ENCODE measurements around the gene XIRP2.

The XIRP2 gene

DNA sequence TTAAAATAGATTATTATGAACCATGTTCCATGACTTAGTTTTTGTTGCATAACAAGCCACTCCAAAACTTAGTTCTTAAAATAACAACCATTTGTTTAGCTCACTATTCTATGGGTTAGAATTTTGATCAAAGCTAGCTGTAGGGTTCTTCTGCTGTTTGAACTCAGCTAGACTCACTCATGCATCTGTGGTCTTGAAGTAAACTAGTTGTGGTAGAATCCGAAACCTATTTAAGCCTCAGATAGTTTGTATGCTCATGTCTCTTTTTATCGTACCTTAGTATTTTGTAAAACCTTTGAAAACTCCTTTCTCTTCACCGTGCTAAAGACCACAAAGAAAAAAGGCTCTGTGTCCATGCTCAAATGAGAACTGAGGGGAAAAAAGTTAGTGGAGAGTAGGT, 166.6 kb downstream of the XIRP2 start:
- Histone ChIP-seq H3K14ac (ENCODE audit: low read length) (no peak overlapping the region), H2AFZ (ENCODE audit: low read length) (no peak overlapping the region), H3K36me3 (replicated peaks in 1 of 2; ENCODE audit: control insufficient read depth in 2 of 2, insufficient read depth in 2 of 2, low read length in 2 of 2) (no peaks in the 10 kb centered on the region), H3K79me1 (ENCODE audit: low read depth, low read length) (no peaks in the 10 kb centered on the region), H2BK120ac (ENCODE audit: low read depth, low read length) (no peak overlapping the region), H4K91ac (ENCODE audit: low read depth, low read length, poor library complexity) (no peak overlapping the region), H2BK15ac (ENCODE audit: low read length) (no peak overlapping the region), H3K27me3 (ENCODE audit: control insufficient read depth in 3 of 3, insufficient read depth in 3 of 3, low read depth in 1 of 3, low read length in 3 of 3) (no peaks in the 10 kb centered on the region), H3K4me2 (ENCODE audit: insufficient read depth, low read length, poor library complexity, severe bottlenecking) (no peak overlapping the region), H2AK5ac (ENCODE audit: low read depth, low read length) (no peak overlapping the region), H3K18ac (ENCODE audit: low read length) (no peak overlapping the region), H3K9ac (ENCODE audit: low read depth, low read length, poor library complexity) (no peak overlapping the region), H4K8ac (ENCODE audit: low read depth, low read length) (no peak overlapping the region), H2BK12ac (ENCODE audit: low read length) (no peak overlapping the region), H3K27ac (replicated peaks; ENCODE audit: low read length) (no peak overlapping the region), H3K4me3 (ENCODE audit: low read length in 2 of 2) (no peak overlapping the region), H3K9me3 (replicated peaks in 1 of 2; ENCODE audit: control insufficient read depth in 2 of 2, insufficient read depth in 1 of 2, low read depth in 1 of 2, low read length in 2 of 2) (no peaks in the 10 kb centered on the region), H2BK5ac (ENCODE audit: low read length) (no peak overlapping the region), H3K4ac (ENCODE audit: low read length) (no peak overlapping the region), H3K23ac (ENCODE audit: low read depth, low read length, poor library complexity) (no peak overlapping the region), H3K4me1 (ENCODE audit: control insufficient read depth in 2 of 2, insufficient read depth in 1 of 2, low read depth in 1 of 2, low read length in 2 of 2) (no peaks in the 10 kb centered on the region)
- DNase-seq (ENCODE audit: low spot score): no peak
- WGBS, 2 donors (ENCODE audit: extremely low coverage in 2 of 2, insufficient read length in 2 of 2, insufficient replicate concordance in 1 of 2): no CpG with 5 or more reads among the region's 3 CpGs

DNA sequence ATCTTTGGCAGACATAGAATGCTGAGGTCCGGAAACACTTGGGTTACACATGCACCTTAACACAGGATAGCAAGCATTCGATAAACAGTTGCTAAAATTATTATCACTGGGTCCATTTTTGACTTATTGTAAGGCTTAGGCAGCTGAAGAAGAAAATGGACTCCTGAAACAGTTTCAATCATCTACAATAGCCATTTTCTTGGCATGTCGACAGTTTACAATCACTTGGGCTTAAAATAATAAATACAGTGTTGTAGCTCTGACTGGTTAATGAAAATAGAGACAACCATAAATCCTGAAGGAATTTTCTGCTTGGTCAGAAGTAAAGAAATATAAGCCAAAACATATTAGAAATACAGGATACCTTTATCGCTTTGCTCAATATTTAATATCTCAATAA, 169.2 kb downstream of the XIRP2 start:
- Histone ChIP-seq H3K9me3 (replicated peaks in 1 of 2; ENCODE audit: control insufficient read depth in 2 of 2, insufficient read depth in 1 of 2, low read depth in 1 of 2, low read length in 2 of 2) (no peaks in the 10 kb centered on the region), H2BK120ac (ENCODE audit: low read depth, low read length) (no peak overlapping the region), H3K27me3 (ENCODE audit: control insufficient read depth in 3 of 3, insufficient read depth in 3 of 3, low read depth in 1 of 3, low read length in 3 of 3) (no peaks in the 10 kb centered on the region), H3K27ac (replicated peaks; ENCODE audit: low read length) (no peak overlapping the region), H3K4me2 (ENCODE audit: insufficient read depth, low read length, poor library complexity, severe bottlenecking) (no peak overlapping the region), H3K36me3 (replicated peaks in 1 of 2; ENCODE audit: control insufficient read depth in 2 of 2, insufficient read depth in 2 of 2, low read length in 2 of 2) (no peaks in the 10 kb centered on the region), H3K4me1 (ENCODE audit: control insufficient read depth in 2 of 2, insufficient read depth in 1 of 2, low read depth in 1 of 2, low read length in 2 of 2) (no peaks in the 10 kb centered on the region), H4K8ac (ENCODE audit: low read depth, low read length) (no peak overlapping the region), H3K9ac (ENCODE audit: low read depth, low read length, poor library complexity) (no peak overlapping the region), H2BK15ac (ENCODE audit: low read length) (no peak overlapping the region), H2BK12ac (ENCODE audit: low read length) (no peak overlapping the region), H4K91ac (ENCODE audit: low read depth, low read length, poor library complexity) (no peak overlapping the region), H2BK5ac (ENCODE audit: low read length) (no peak overlapping the region), H3K14ac (ENCODE audit: low read length) (no peak overlapping the region), H3K4ac (ENCODE audit: low read length) (no peak overlapping the region), H3K4me3 (ENCODE audit: low read length in 2 of 2) (no peak overlapping the region), H2AFZ (ENCODE audit: low read length) (no peak overlapping the region), H2AK5ac (ENCODE audit: low read depth, low read length) (no peak overlapping the region), H3K18ac (ENCODE audit: low read length) (no peak overlapping the region), H3K23ac (ENCODE audit: low read depth, low read length, poor library complexity) (no peak overlapping the region), H3K79me1 (ENCODE audit: low read depth, low read length) (no peaks in the 10 kb centered on the region)
- DNase-seq (ENCODE audit: low spot score): no peak
- WGBS, 2 donors (ENCODE audit: extremely low coverage in 2 of 2, insufficient read length in 2 of 2, insufficient replicate concordance in 1 of 2): no CpG with 5 or more reads among the region's 4 CpGs

DNA sequence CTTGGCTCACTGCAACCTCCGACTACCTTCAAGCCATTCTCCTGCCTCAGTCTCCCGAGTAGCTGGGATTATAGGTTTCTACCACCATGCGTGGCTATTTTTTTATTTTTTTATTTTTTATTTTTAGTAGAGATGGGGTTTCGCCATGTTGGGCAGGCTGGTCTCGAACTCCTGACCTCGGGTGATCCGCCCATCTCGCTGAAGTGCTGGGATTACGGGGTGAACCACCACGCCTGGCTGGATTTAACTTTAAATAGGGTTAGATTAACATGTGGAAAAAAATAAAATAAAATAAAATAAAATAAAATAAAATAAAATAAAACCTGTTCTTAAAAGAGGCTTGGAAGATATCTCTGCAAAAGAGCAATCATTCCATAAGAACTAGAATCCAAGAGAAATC, 170.9 kb downstream of the XIRP2 start:
- Histone ChIP-seq H3K4me3 (ENCODE audit: low read length in 2 of 2) (no peak overlapping the region), H3K14ac (ENCODE audit: low read length) (no peak overlapping the region), H3K4ac (ENCODE audit: low read length) (no peak overlapping the region), H4K91ac (ENCODE audit: low read depth, low read length, poor library complexity) (no peak overlapping the region), H3K79me1 (ENCODE audit: low read depth, low read length) (no peaks in the 10 kb centered on the region), H3K4me1 (ENCODE audit: control insufficient read depth in 2 of 2, insufficient read depth in 1 of 2, low read depth in 1 of 2, low read length in 2 of 2) (no peaks in the 10 kb centered on the region), H2BK120ac (ENCODE audit: low read depth, low read length) (no peak overlapping the region), H2AFZ (ENCODE audit: low read length) (no peak overlapping the region), H4K8ac (ENCODE audit: low read depth, low read length) (no peak overlapping the region), H2BK12ac (ENCODE audit: low read length) (no peak overlapping the region), H3K4me2 (ENCODE audit: insufficient read depth, low read length, poor library complexity, severe bottlenecking) (no peak overlapping the region), H3K36me3 (replicated peaks in 1 of 2; ENCODE audit: control insufficient read depth in 2 of 2, insufficient read depth in 2 of 2, low read length in 2 of 2) (no peaks in the 10 kb centered on the region), H3K18ac (ENCODE audit: low read length) (no peak overlapping the region), H2BK5ac (ENCODE audit: low read length) (no peak overlapping the region), H3K27me3 (ENCODE audit: control insufficient read depth in 3 of 3, insufficient read depth in 3 of 3, low read depth in 1 of 3, low read length in 3 of 3) (no peaks in the 10 kb centered on the region), H3K27ac (replicated peaks; ENCODE audit: low read length) (no peak overlapping the region), H3K23ac (ENCODE audit: low read depth, low read length, poor library complexity) (no peak overlapping the region), H2AK5ac (ENCODE audit: low read depth, low read length) (no peak overlapping the region), H2BK15ac (ENCODE audit: low read length) (no peak overlapping the region), H3K9me3 (replicated peaks in 1 of 2; ENCODE audit: control insufficient read depth in 2 of 2, insufficient read depth in 1 of 2, low read depth in 1 of 2, low read length in 2 of 2) (no peaks in the 10 kb centered on the region), H3K9ac (ENCODE audit: low read depth, low read length, poor library complexity) (no peak overlapping the region)
- WGBS, 2 donors (ENCODE audit: extremely low coverage in 2 of 2, insufficient read length in 2 of 2, insufficient replicate concordance in 1 of 2): no CpG with 5 or more reads among the region's 10 CpGs
- no peak for DNase-seq (ENCODE audit: low spot score)

DNA sequence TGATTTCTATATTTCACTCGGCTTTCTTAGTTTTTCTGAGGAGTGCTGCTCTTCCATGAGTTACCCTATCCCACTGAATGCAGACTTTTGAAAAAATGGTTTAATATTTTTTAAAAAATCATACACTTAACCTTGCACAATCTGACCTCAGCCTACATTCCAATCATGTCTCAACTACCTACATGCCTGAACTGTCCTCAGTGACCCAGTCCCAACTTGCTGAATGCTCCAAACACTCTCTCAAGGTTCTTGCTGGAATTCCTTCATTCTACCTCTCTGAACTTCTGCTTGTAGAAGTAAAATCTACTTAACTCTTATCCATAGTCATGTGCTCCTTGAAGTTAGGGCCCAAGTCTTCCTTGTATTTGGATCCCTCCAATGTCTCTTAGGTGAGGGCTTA, 181.6 kb downstream of the XIRP2 start:
- Histone ChIP-seq H3K4me3 (ENCODE audit: low read length in 2 of 2) (no peak overlapping the region), H3K4me2 (ENCODE audit: insufficient read depth, low read length, poor library complexity, severe bottlenecking) (no peak overlapping the region), H2AFZ (ENCODE audit: low read length) (no peak overlapping the region), H3K9me3 (replicated peaks in 1 of 2; ENCODE audit: control insufficient read depth in 2 of 2, insufficient read depth in 1 of 2, low read depth in 1 of 2, low read length in 2 of 2) (no peaks in the 10 kb centered on the region), H3K4me1 (ENCODE audit: control insufficient read depth in 2 of 2, insufficient read depth in 1 of 2, low read depth in 1 of 2, low read length in 2 of 2) (no peaks in the 10 kb centered on the region), H2AK5ac (ENCODE audit: low read depth, low read length) (no peak overlapping the region), H4K8ac (ENCODE audit: low read depth, low read length) (no peak overlapping the region), H3K36me3 (replicated peaks in 1 of 2; ENCODE audit: control insufficient read depth in 2 of 2, insufficient read depth in 2 of 2, low read length in 2 of 2) (no peaks in the 10 kb centered on the region), H3K9ac (ENCODE audit: low read depth, low read length, poor library complexity) (no peak overlapping the region), H2BK120ac (ENCODE audit: low read depth, low read length) (no peak overlapping the region), H3K18ac (ENCODE audit: low read length) (no peak overlapping the region), H3K14ac (ENCODE audit: low read length) (no peak overlapping the region), H3K27ac (replicated peaks; ENCODE audit: low read length) (no peak overlapping the region), H4K91ac (ENCODE audit: low read depth, low read length, poor library complexity) (no peak overlapping the region), H2BK15ac (ENCODE audit: low read length) (no peak overlapping the region), H3K27me3 (ENCODE audit: control insufficient read depth in 3 of 3, insufficient read depth in 3 of 3, low read depth in 1 of 3, low read length in 3 of 3) (no peaks in the 10 kb centered on the region), H2BK12ac (ENCODE audit: low read length) (no peak overlapping the region), H2BK5ac (ENCODE audit: low read length) (no peak overlapping the region), H3K79me1 (ENCODE audit: low read depth, low read length) (no peaks in the 10 kb centered on the region), H3K23ac (ENCODE audit: low read depth, low read length, poor library complexity) (no peak overlapping the region), H3K4ac (ENCODE audit: low read length) (no peak overlapping the region)
- no CpG with 5 or more reads among the region's 1 CpG for WGBS, 2 donors (ENCODE audit: extremely low coverage in 2 of 2, insufficient read length in 2 of 2, insufficient replicate concordance in 1 of 2)
- DNase-seq (ENCODE audit: low spot score): no peak

Measured in neuronal stem cell (in vitro differentiated cells).